ENCODE measurements around the gene ATE1.
"Not testable (repeated sequence)": the region's sequence is repeated elsewhere in the genome, so short reads cannot be mapped to it uniquely, and the experiment has no call there.

ATE1 gene

DNA sequence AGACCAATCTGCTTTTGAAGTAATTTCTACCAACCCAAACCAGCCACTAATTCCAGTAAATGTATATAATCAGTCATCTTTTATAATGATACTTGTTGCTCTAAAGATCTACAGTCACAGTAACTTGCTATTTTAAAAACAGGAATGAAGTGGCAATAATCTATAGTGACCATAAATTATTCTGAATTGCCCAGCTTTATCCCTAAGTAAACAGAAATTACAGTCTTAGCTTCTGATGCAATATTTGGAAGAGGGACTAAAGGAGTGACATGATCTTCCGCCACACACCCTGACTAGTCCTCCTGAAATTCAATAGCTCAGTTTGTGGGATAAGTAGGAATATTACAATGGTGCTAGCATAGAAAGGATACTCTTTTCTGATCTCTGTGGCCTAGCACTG, 96.1 kb downstream of the ATE1 start:
- no peak overlapping the region for H3K4me3 ChIP-seq (ENCODE audit: low read depth, low read length)
- H3K9ac ChIP-seq (ENCODE audit: low read length), result no peak overlapping the region
- no peaks in the 10 kb centered on the region for H3K4me1 ChIP-seq (ENCODE audit: control insufficient read depth, insufficient read depth, low read length)
- H3K9me3 ChIP-seq (ENCODE audit: control insufficient read depth, insufficient read depth, low read depth, low read length), result no peaks in the 10 kb centered on the region
- peaks cover 23% of the 10 kb centered on the region for H3K36me3 ChIP-seq (ENCODE audit: control insufficient read depth, insufficient read depth, low read length)
- H3K27me3 ChIP-seq (ENCODE audit: control insufficient read depth, insufficient read depth, low read length), result no peaks in the 10 kb centered on the region
- H3K27ac ChIP-seq (ENCODE audit: low read depth, low read length), result no peak overlapping the region

DNA sequence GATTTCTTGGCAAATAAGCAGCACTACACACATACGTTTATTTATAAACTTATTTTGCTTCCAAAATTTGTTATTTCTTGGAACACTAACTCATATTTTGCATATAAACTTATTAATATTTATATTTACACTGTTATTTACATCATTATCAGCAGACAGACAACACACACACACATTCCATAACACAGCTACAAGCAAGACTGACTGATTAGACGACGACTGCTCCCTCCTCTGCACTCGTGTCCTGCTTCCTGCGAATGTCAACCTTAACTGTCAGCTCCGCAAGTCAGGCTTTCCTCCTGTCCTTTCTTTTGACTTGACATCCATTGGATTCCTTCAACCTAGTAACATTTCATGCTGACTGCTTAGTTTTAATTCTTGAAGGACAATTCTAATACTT, 96.6 kb downstream of the ATE1 start:
- Histone ChIP-seq H3K4me3 (ENCODE audit: low read depth, low read length) (no peak overlapping the region), H3K9me3 (ENCODE audit: control insufficient read depth, insufficient read depth, low read depth, low read length) (no peaks in the 10 kb centered on the region), H3K36me3 (ENCODE audit: control insufficient read depth, insufficient read depth, low read length) (peaks cover 24% of the 10 kb centered on the region), H3K27me3 (ENCODE audit: control insufficient read depth, insufficient read depth, low read length) (no peaks in the 10 kb centered on the region), H3K27ac (ENCODE audit: low read depth, low read length) (no peak overlapping the region), H3K4me1 (ENCODE audit: control insufficient read depth, insufficient read depth, low read length) (no peaks in the 10 kb centered on the region), H3K9ac (ENCODE audit: low read length) (no peak overlapping the region)

DNA sequence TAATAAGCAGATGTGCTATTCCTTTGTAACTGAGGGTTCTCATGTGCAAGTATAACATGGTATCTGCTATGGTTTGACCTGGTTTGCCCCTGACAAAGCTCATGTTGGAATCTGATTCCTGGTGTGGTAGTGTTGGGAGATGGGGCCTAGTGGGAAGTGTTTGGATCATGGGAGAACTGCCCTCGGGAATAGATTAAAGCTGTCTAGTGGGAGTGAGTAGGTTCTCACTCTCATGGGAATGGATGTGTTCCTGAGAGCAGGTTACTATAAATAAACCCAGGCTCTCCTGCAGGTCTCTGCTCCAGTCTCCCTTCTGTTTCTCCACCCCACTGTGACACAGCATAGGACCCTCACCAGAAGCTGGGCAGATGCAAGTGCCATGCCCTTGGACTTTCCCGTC, 97.7 kb downstream of the ATE1 start:
- Histone ChIP-seq H3K27me3 (ENCODE audit: control insufficient read depth, insufficient read depth, low read length) (no peaks in the 10 kb centered on the region), H3K36me3 (ENCODE audit: control insufficient read depth, insufficient read depth, low read length) (peaks cover 21% of the 10 kb centered on the region), H3K9ac (ENCODE audit: low read length) (no peak overlapping the region), H3K27ac (ENCODE audit: low read depth, low read length) (no peak overlapping the region), H3K4me3 (ENCODE audit: low read depth, low read length) (no peak overlapping the region), H3K4me1 (ENCODE audit: control insufficient read depth, insufficient read depth, low read length) (no peaks in the 10 kb centered on the region), H3K9me3 (ENCODE audit: control insufficient read depth, insufficient read depth, low read depth, low read length) (no peaks in the 10 kb centered on the region)

DNA sequence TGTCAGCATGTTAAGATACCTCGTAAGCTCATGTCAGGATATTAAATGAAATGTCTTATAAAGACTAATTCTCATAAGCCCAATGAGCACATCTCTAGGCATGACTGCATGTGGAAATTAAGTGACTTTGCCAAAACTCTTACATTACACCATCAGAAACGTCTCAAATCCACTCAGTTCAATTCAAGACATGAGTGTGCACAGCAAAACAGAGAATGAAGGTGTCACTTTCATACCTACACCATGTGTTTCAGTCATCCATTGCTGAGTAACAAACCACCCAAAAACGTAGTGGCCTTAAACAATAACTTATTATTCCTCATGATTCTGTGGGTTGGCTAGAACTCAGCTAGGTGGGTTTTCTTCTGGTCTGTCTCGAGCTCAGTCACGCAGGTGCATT, 99.8 kb downstream of the ATE1 start:
- H3K9me3 ChIP-seq (ENCODE audit: control insufficient read depth, insufficient read depth, low read depth, low read length), result no peaks in the 10 kb centered on the region
- H3K4me1 ChIP-seq (ENCODE audit: control insufficient read depth, insufficient read depth, low read length), result no peaks in the 10 kb centered on the region
- H3K4me3 ChIP-seq (ENCODE audit: low read depth, low read length), result no peak overlapping the region
- H3K27ac ChIP-seq (ENCODE audit: low read depth, low read length), result no peak overlapping the region
- peaks cover 16% of the 10 kb centered on the region; the same call in 1 of the 2 replicates for H3K36me3 ChIP-seq (ENCODE audit: control insufficient read depth, insufficient read depth, low read length)
- no peaks in the 10 kb centered on the region for H3K27me3 ChIP-seq (ENCODE audit: control insufficient read depth, insufficient read depth, low read length)
- H3K9ac ChIP-seq (ENCODE audit: low read length), result no peak overlapping the region

GRCh38 chr10:121826773-121827172, 101.1 kb downstream of the ATE1 start:
- not testable (repeated sequence) for H3K27ac ChIP-seq (ENCODE audit: low read depth, low read length); H3K9ac ChIP-seq (ENCODE audit: low read length); H3K4me3 ChIP-seq (ENCODE audit: low read depth, low read length); H3K9me3 ChIP-seq (ENCODE audit: control insufficient read depth, insufficient read depth, low read depth, low read length); H3K4me1 ChIP-seq (ENCODE audit: control insufficient read depth, insufficient read depth, low read length); H3K27me3 ChIP-seq (ENCODE audit: control insufficient read depth, insufficient read depth, low read length)
- peaks cover 16% of the 10 kb centered on the region; the same call in 1 of the 2 replicates for H3K36me3 ChIP-seq (ENCODE audit: control insufficient read depth, insufficient read depth, low read length)

DNA sequence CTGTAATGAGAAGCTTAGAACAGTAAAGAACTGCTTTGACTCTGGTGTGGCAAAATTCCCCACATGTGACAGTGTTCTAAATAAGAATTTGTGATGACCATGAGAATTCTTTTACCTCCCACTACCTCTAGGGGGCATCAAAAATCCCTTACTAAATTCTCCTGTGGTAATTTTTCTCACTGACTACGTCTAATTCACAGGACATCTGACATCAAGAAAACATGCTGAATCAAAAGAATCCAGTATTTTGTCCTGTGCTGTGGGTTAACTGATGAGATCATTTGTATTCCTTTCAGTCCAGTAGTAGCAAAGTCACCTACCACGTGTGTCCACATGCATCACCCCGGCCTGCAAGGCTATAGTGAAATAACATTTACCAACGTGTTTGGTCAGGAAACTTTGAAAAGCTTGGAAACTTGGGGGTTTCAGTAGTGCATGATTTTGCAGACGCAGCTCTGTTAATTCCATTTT, 103.8 kb downstream of the ATE1 start:
- H3K27me3 ChIP-seq (ENCODE audit: control insufficient read depth, insufficient read depth, low read length), result no peaks in the 10 kb centered on the region
- H3K9me3 ChIP-seq (ENCODE audit: control insufficient read depth, insufficient read depth, low read depth, low read length), result no peaks in the 10 kb centered on the region
- H3K27ac ChIP-seq (ENCODE audit: low read depth, low read length), result no peak overlapping the region
- H3K4me1 ChIP-seq (ENCODE audit: control insufficient read depth, insufficient read depth, low read length), result no peaks in the 10 kb centered on the region
- H3K36me3 ChIP-seq (ENCODE audit: control insufficient read depth, insufficient read depth, low read length), result peaks cover 14% of the 10 kb centered on the region; the same call in 1 of the 2 replicates
- H3K9ac ChIP-seq (ENCODE audit: low read length), result no peak overlapping the region
- no peak overlapping the region for H3K4me3 ChIP-seq (ENCODE audit: low read depth, low read length)

DNA sequence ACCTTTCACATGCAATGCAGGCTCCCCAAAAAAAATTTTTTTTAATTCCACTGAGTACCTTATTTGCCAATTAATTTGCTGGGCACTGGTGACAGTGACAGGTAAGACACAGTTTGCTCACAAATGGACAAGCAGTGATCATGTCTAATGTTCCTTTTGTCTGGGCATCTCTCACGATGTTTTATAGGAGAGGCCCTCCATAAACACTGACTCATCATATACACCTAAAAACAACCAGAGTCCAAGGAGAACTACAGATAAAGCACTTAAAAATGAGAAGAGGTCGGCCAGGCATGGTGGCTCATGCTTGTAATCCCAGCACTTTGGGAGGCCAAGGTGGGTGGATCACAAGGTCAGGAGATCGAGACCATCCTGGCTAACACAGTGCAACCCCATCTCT, 105.1 kb downstream of the ATE1 start:
- H3K27me3 ChIP-seq (ENCODE audit: control insufficient read depth, insufficient read depth, low read length), result no peaks in the 10 kb centered on the region
- no peak overlapping the region for H3K9ac ChIP-seq (ENCODE audit: low read length)
- H3K9me3 ChIP-seq (ENCODE audit: control insufficient read depth, insufficient read depth, low read depth, low read length), result no peaks in the 10 kb centered on the region
- no peak overlapping the region for H3K27ac ChIP-seq (ENCODE audit: low read depth, low read length)
- 0 out of 2 replicates have a peak, but pooled peaks cover 3% of the 10 kb centered on the region for H3K36me3 ChIP-seq (ENCODE audit: control insufficient read depth, insufficient read depth, low read length)
- no peaks in the 10 kb centered on the region for H3K4me1 ChIP-seq (ENCODE audit: control insufficient read depth, insufficient read depth, low read length)
- no peak overlapping the region for H3K4me3 ChIP-seq (ENCODE audit: low read depth, low read length)

DNA sequence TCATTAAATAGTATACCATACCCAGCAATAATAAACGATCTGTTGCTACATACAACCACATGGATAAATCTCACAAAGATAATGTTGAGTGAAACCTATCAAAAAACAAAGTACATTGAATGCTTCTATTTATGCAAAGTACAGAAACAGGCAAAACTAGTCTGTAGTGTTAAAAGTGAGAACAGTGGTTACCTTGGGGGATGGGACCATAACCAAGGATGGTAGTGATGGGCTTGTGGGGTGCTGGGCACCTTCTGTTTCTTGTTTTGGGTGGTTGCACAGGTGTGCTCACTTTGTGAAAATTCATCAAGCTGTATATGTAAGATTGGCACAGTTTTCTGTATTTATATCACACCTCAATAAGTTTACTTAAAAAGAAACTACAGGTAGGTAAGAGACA, 105.7 kb downstream of the ATE1 start:
- no peaks in the 10 kb centered on the region for H3K9me3 ChIP-seq (ENCODE audit: control insufficient read depth, insufficient read depth, low read depth, low read length)
- no peaks in the 10 kb centered on the region for H3K4me1 ChIP-seq (ENCODE audit: control insufficient read depth, insufficient read depth, low read length)
- no peak overlapping the region for H3K4me3 ChIP-seq (ENCODE audit: low read depth, low read length)
- H3K36me3 ChIP-seq (ENCODE audit: control insufficient read depth, insufficient read depth, low read length), result 0 out of 2 replicates have a peak, but pooled peaks cover 3% of the 10 kb centered on the region
- H3K27ac ChIP-seq (ENCODE audit: low read depth, low read length), result no peak overlapping the region
- H3K27me3 ChIP-seq (ENCODE audit: control insufficient read depth, insufficient read depth, low read length), result no peaks in the 10 kb centered on the region
- H3K9ac ChIP-seq (ENCODE audit: low read length), result no peak overlapping the region

GRCh38 chr10:121819049-121819448, 108.8 kb downstream of the ATE1 start:
- Histone ChIP-seq H3K9me3 (ENCODE audit: control insufficient read depth, insufficient read depth, low read depth, low read length) (no peaks in the 10 kb centered on the region), H3K9ac (ENCODE audit: low read length) (no peak overlapping the region), H3K27ac (ENCODE audit: low read depth, low read length) (no peak overlapping the region), H3K36me3 (ENCODE audit: control insufficient read depth, insufficient read depth, low read length) (no peaks in the 10 kb centered on the region), H3K4me3 (ENCODE audit: low read depth, low read length) (no peak overlapping the region), H3K27me3 (ENCODE audit: control insufficient read depth, insufficient read depth, low read length) (no peaks in the 10 kb centered on the region), H3K4me1 (ENCODE audit: control insufficient read depth, insufficient read depth, low read length) (no peaks in the 10 kb centered on the region)

DNA sequence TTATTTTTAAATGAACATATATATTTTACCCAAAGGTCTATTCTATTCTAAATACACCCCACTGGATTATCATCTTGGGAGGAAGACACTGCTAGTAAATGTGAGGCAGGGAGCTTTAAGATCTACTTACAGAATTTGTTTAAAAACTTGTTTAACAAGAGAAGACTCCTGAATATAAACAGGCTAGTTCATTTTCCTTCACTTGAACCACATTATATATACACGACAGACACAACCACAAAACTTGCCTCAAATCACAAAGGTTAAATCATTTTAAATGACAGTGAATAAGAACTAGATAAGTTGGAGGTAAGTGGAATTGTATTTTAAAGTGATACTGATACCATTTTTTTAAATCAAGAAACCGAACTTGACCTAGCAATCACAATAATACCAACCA, 109.2 kb downstream of the ATE1 start:
- Histone ChIP-seq H3K27me3 (ENCODE audit: control insufficient read depth, insufficient read depth, low read length) (no peaks in the 10 kb centered on the region), H3K4me3 (ENCODE audit: low read depth, low read length) (no peak overlapping the region), H3K4me1 (ENCODE audit: control insufficient read depth, insufficient read depth, low read length) (no peaks in the 10 kb centered on the region), H3K36me3 (ENCODE audit: control insufficient read depth, insufficient read depth, low read length) (no peaks in the 10 kb centered on the region), H3K9me3 (ENCODE audit: control insufficient read depth, insufficient read depth, low read depth, low read length) (no peaks in the 10 kb centered on the region), H3K9ac (ENCODE audit: low read length) (no peak overlapping the region), H3K27ac (ENCODE audit: low read depth, low read length) (no peak overlapping the region)

GRCh38 chr10:121816197-121816596, 111.6 kb downstream of the ATE1 start:
- no peaks in the 10 kb centered on the region for H3K9me3 ChIP-seq (ENCODE audit: control insufficient read depth, insufficient read depth, low read depth, low read length)
- H3K36me3 ChIP-seq (ENCODE audit: control insufficient read depth, insufficient read depth, low read length), result no peaks in the 10 kb centered on the region
- no peak overlapping the region for H3K9ac ChIP-seq (ENCODE audit: low read length)
- no peak overlapping the region for H3K4me3 ChIP-seq (ENCODE audit: low read depth, low read length)
- H3K4me1 ChIP-seq (ENCODE audit: control insufficient read depth, insufficient read depth, low read length), result no peaks in the 10 kb centered on the region
- H3K27me3 ChIP-seq (ENCODE audit: control insufficient read depth, insufficient read depth, low read length), result no peaks in the 10 kb centered on the region
- no peak overlapping the region for H3K27ac ChIP-seq (ENCODE audit: low read depth, low read length)

DNA sequence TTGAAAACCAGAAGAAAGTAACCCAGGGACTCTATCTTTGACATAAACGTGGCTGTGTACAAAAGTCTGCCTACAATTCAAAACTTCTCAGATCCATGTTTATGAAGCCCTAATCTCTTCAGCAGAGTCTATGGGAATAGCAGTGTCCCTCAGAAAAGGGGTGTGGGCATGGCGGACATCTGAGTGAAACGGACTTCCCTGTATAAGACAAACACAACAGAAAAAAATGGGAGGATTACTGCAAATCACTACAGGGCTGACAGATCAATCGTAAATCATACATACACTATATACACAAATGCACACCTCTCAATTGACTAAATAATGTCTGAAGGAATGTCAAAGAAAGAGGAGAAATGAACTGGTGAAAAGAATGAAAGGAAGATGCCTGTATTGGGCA, 114.0 kb downstream of the ATE1 start:
- H3K27me3 ChIP-seq (ENCODE audit: control insufficient read depth, insufficient read depth, low read length), result no peaks in the 10 kb centered on the region
- H3K4me3 ChIP-seq (ENCODE audit: low read depth, low read length), result no peak overlapping the region
- no peak overlapping the region for H3K9ac ChIP-seq (ENCODE audit: low read length)
- H3K36me3 ChIP-seq (ENCODE audit: control insufficient read depth, insufficient read depth, low read length), result no peaks in the 10 kb centered on the region
- H3K27ac ChIP-seq (ENCODE audit: low read depth, low read length), result no peak overlapping the region
- H3K9me3 ChIP-seq (ENCODE audit: control insufficient read depth, insufficient read depth, low read depth, low read length), result no peaks in the 10 kb centered on the region
- no peaks in the 10 kb centered on the region for H3K4me1 ChIP-seq (ENCODE audit: control insufficient read depth, insufficient read depth, low read length)

All from HUES6 (cell line).